Large intestine (tissue), 3 donors: Measurements from ENCODE around the gene GRIN3A. TPM values are rescaled to one million over a fixed set of nuclear protein-coding genes. Genes with fewer than 3 reads are reported as not detected.

Experiments used
- DNase-seq, 2 donors: peaks; one replicate each; pipeline versions ENCODE4 v3.0.0 to v3.0.0-alpha.2; 2013
- H3K27ac ChIP-seq: one replicate; pipeline ENCODE4 v1.5.1; 2013; ENCODE audit warnings: low read length
- H3K27me3 ChIP-seq: 2 replicates; pipeline ENCODE4 v1.6.1; 2013; ENCODE audit warnings: low read length; ENCODE audit not compliant: control insufficient read depth, insufficient read depth
- H3K36me3 ChIP-seq: 2 replicates; pipeline ENCODE4 v1.6.1; 2013; ENCODE audit warnings: low read length; ENCODE audit not compliant: control insufficient read depth, insufficient read depth
- H3K4me1 ChIP-seq: one replicate; pipeline ENCODE4 v1.6.1; 2013; ENCODE audit warnings: low read length; ENCODE audit not compliant: control insufficient read depth, insufficient read depth
- H3K4me3 ChIP-seq: one replicate; pipeline ENCODE4 v1.5.1; 2013; ENCODE audit warnings: low read length
- H3K9me3 ChIP-seq: one replicate; pipeline ENCODE4 v1.6.1; 2013; ENCODE audit warnings: mild to moderate bottlenecking, low read depth, low read length, moderate library complexity; ENCODE audit not compliant: control insufficient read depth
- WGBS: methylation state at CpG from one replicate; pipeline ENCODE4 v1.1.5; 2013; ENCODE audit warnings: low lambda C conversion rate; ENCODE audit not compliant: insufficient coverage; 5-methylcytosine and 5-hydroxymethylcytosine counted together
- polyA plus RNA-seq: library from polyadenylated mRNA; unstranded; fragments of 120-200 nt; gene quantifications from one replicate; pipeline ENCODE4 v1.2.1, GENCODE V29; 2013

The GRIN3A gene
- polyA plus RNA-seq, 1 donor = 0.30 TPM

DNA sequence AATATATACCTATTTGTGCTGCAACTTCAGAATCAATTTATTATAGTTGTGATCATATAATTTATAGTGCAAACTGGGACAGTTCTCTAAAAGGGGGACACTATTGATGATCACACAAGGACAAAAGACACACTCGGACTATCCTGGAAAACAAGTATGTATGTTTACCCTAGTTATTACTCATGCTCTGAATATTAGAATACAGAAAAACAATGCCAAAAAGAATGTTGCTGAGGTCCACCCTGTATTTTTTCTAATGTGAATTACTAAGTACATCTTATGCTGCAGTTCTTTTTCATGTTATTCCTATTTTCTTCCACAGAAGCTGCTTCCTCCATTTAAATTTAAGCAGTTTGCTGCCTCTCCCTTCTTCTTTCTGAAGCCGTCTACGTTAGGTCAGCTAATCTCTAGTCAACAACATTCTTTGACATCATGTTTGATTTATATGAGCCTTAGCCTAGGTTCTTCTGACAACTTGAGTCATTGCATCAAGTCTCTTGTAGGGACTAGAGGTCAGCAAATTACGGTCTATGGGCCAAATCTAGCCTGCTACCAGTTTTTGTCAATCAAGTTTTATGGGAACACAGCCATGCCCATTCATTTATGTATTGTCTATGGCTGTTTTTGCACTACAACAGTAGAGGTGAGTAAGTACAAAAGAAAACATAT is 103.6 kb downstream of the GRIN3A start:
- H3K36me3 ChIP-seq = no peaks in the 10 kb centered on the region
- no peaks in the 10 kb centered on the region for H3K27me3 ChIP-seq
- H3K27ac ChIP-seq = no peak overlapping the region
- H3K9me3 ChIP-seq = no peaks in the 10 kb centered on the region
- 48% methylated on average over 2 of the region's 4 CpGs for WGBS
- no peak for DNase-seq
- no peak overlapping the region for H3K4me3 ChIP-seq
- no peaks in the 10 kb centered on the region for H3K4me1 ChIP-seq

DNA sequence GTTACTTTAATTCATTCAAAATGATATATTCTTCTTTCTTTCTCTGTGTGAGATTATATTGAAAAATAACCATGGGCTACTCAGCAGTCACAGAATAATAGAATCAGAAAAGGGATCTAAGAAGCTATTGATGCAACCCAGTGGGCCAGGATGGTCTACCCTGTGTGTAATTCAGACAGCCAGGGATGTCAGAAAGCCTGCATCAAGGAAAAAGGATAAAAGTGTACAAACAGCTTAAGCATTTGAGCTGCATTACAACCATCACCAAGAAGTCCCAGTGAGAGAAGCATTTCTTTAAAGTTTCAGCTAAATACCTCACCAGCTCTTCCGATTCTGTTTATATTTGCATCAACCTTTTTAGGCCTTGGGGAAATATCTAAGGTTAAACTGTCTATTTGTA is 105.8 kb downstream of the GRIN3A start:
- no peak for DNase-seq
- Histone ChIP-seq H3K27ac (no peak overlapping the region), H3K36me3 (no peaks in the 10 kb centered on the region), H3K9me3 (no peaks in the 10 kb centered on the region), H3K4me1 (no peaks in the 10 kb centered on the region), H3K27me3 (no peaks in the 10 kb centered on the region), H3K4me3 (no peak overlapping the region)
- no CpG with 5 or more reads among the region's 1 CpG for WGBS

DNA sequence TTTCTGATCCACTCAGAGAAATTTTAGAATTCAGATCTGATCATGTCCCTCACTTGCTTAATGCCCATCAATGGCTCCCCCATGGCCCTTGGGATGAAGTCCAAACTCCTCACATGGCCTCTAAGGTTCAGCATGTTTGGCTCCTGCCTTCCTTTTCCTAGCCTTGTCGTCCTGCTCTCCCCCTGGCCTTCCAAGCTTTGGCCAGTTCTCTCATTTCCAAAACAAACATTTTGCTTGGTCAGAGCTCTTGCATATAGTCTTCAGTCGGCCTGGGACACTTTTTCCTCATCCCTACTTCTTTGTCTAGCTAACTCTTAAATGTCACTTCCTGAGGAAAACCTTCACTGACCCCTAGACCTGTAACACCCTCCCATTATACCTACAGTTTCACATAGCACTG is 106.6 kb downstream of the GRIN3A start:
- Histone ChIP-seq H3K4me1 (no peaks in the 10 kb centered on the region), H3K36me3 (no peaks in the 10 kb centered on the region), H3K9me3 (no peaks in the 10 kb centered on the region), H3K27me3 (no peaks in the 10 kb centered on the region), H3K4me3 (no peak overlapping the region), H3K27ac (no peak overlapping the region)
- WGBS = no CpG with 5 or more reads among the region's 2 CpGs
- DNase-seq = no peak

DNA sequence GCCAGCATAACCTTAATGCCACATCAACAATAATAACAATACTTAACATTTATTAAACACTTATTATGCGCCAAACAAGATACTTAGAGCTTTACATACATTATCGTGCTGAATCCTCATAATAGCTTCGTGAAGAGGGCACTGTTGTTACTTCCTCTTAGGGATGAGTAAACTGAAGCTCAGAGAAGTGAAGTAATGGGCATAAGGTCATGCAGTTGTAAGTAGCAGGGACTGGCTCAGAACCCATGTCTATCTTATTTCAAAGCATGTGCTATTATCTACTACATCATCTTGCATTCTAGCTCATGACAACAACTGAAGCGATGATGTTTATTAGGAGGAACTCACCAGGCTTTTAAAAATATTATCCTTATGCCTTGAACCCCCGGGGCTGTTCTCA is 108.8 kb downstream of the GRIN3A start:
- Histone ChIP-seq H3K4me1 (no peaks in the 10 kb centered on the region), H3K27me3 (no peaks in the 10 kb centered on the region), H3K36me3 (no peaks in the 10 kb centered on the region), H3K9me3 (no peaks in the 10 kb centered on the region), H3K4me3 (no peak overlapping the region), H3K27ac (no peak overlapping the region)
- no peak for DNase-seq
- WGBS = 90% methylated on average over 2 of the region's 5 CpGs

DNA sequence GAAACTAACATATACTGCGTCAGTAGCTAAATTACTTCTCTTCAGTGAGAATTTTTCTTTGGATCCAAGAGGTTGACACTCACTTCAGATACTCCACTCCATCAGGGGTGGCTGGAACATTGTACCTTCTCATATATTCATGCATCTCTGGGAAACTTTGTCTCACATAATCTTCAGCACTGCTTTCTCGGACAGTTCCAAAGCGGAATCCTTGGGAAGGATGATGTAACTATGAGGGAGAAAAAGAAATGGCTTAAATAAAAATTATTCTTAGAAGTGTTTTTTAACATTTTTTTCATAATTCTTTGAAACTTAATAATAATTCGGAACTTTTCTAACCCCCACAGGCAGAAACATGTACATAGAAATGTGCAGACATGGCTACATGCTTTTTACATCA is 110.3 kb downstream of the GRIN3A start:
- H3K4me3 ChIP-seq = no peak overlapping the region
- no peaks in the 10 kb centered on the region for H3K36me3 ChIP-seq
- H3K9me3 ChIP-seq = no peaks in the 10 kb centered on the region
- no peaks in the 10 kb centered on the region for H3K4me1 ChIP-seq
- no peak overlapping the region for H3K27ac ChIP-seq
- WGBS = 58% methylated on average over 3 of the region's 4 CpGs
- DNase-seq = no peak
- H3K27me3 ChIP-seq = no peaks in the 10 kb centered on the region

DNA sequence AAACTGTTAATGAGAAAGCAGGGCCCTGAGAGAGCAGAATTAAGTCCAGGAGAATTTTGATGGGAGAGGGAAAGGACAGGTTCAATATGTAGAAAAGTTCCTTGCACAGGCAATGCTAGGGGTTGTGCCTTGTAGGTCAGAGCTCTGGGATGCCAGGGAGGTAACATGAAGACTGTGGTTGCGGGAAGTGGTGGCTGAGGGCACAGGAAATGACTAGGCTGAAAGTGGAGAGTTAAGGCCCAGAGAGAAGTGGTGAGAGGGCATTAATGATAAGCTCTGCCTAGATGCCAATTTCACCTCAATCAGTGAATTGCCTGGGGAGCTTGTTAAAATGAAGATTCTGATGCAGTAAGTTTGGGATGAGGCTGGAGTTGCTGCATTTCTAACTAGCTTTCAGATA is 112.2 kb downstream of the GRIN3A start:
- no peak overlapping the region for H3K4me3 ChIP-seq
- H3K36me3 ChIP-seq = no peaks in the 10 kb centered on the region
- no peak overlapping the region for H3K27ac ChIP-seq
- no peaks in the 10 kb centered on the region for H3K4me1 ChIP-seq
- no peaks in the 10 kb centered on the region for H3K9me3 ChIP-seq
- WGBS = no CpG with 5 or more reads among the region's 1 CpG
- no peaks in the 10 kb centered on the region for H3K27me3 ChIP-seq
- no peak for DNase-seq

DNA sequence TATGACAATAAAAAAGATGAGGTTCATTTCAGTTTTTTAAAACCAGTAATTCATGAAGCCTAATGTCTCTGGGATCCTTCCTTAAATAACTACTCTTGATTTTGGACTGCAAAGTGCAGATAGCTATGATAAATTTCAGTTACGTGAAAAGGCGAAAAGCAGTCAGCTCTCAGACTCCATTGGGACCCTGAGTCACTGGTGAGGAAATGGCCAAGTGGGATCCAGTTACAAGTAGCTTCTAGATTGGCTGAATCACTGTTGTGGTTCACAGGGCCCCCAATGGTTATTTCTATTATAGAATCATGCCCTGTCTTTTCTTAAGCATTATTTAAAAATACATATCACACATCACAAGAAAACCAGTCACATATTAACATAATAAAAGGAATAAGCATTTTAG is 112.6 kb downstream of the GRIN3A start:
- Histone ChIP-seq H3K27ac (no peak overlapping the region), H3K36me3 (no peaks in the 10 kb centered on the region), H3K4me3 (no peak overlapping the region), H3K27me3 (no peaks in the 10 kb centered on the region), H3K4me1 (no peaks in the 10 kb centered on the region), H3K9me3 (no peaks in the 10 kb centered on the region)
- 100% methylated on average over 1 of the region's 2 CpGs for WGBS
- DNase-seq = no peak

DNA sequence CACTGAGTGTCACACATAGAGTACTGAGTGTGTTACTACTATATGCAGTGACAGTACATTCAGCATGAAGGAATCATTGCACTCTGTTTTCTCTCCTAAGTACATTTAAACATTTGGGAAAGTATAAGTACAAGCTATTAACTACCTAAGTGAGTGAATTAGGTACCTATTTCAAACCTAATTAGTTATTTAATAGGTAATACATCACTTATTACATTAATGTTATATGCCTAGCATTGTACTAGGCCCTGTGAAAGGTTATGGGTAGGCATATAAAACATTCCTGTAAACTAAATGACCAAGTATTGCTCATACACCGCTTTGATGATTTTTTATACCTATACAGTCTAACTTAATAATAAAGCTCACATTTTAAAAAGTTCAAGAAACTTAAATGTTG is 118.0 kb downstream of the GRIN3A start:
- Histone ChIP-seq H3K4me3 (no peak overlapping the region), H3K36me3 (no peaks in the 10 kb centered on the region), H3K27me3 (no peaks in the 10 kb centered on the region), H3K9me3 (peaks cover 2% of the 10 kb centered on the region), H3K4me1 (no peaks in the 10 kb centered on the region), H3K27ac (no peak overlapping the region)
- no peak for DNase-seq
- WGBS = 88% methylated on average over 1 of the region's 1 CpG

DNA sequence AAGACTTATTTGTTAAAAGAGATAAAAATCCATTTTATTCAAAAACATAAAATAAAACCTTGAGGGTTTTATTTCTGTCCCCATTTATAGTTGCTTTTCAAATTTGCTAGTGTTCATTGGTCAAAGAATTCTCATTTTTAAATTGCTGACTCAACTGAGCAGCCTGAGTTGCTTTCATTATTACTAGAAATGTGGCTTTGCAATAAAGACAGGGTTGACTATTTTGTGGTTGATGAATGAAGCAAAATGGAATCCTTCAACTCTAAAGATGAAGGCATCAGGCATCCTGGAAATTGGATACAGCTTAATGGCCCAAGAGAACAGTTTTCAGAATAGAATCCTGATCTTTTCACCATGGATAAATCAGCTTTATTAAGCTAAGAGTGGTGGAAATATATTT is 119.7 kb downstream of the GRIN3A start:
- Histone ChIP-seq H3K9me3 (peaks cover 2% of the 10 kb centered on the region), H3K4me3 (no peak overlapping the region), H3K27me3 (no peaks in the 10 kb centered on the region), H3K36me3 (no peaks in the 10 kb centered on the region), H3K4me1 (no peaks in the 10 kb centered on the region), H3K27ac (no peak overlapping the region)
- DNase-seq = no peak

DNA sequence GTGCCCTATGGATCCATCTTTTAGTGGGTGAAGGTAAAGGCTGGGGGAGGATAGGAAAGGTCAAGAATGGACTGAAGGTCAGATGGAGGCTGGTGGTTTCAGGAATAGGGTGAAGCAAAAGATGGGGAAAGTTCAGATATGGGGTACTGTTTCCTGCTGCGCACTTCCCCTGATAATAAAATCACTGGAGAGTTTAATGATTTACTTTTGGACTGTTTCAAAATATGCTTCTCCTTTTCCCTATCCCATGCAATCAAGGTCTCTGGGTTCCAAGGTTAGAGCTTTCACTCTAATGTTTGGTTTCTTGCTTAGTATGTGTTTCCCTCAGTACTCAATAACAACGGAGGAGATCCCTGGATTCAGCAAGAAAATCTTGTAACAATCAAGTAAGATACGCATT is 132.9 kb downstream of the GRIN3A start:
- H3K27ac ChIP-seq = no peak overlapping the region
- H3K36me3 ChIP-seq = no peaks in the 10 kb centered on the region
- 44% methylated on average over 2 of the region's 3 CpGs for WGBS
- peak in 1 of 2 donors; percentile 60 for DNase-seq
- peaks cover 15% of the 10 kb centered on the region for H3K4me1 ChIP-seq
- H3K4me3 ChIP-seq = no peak overlapping the region
- peaks cover 3% of the 10 kb centered on the region for H3K27me3 ChIP-seq
- H3K9me3 ChIP-seq = no peaks in the 10 kb centered on the region

DNA sequence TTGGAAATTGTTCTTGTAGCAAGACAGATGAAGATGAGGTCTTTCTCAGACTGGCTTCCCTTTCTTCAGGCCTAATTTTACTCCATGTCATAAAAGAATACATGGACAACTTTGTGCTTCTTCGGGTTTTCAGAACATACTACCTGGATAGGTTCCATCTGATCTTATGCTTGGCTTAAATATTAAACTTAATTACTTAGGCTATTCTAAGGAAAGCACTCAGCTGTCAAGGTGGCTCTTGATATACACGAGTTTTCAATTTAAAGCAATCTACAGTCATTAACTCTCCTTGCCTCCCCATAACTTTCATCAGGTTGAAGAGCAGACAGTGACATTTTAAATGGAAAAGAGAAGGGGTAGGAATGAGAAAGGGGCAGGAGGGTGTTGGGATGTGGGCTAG is 134.2 kb downstream of the GRIN3A start:
- no peak overlapping the region for H3K27ac ChIP-seq
- peak in 1 of 2 donors; percentile 57 for DNase-seq

More for the DNA sequence above, 134.2 kb downstream of the GRIN3A start:
- WGBS = no CpG with 5 or more reads among the region's 2 CpGs
- Histone ChIP-seq H3K9me3 (no peaks in the 10 kb centered on the region), H3K36me3 (no peaks in the 10 kb centered on the region), H3K4me1 (peaks cover 15% of the 10 kb centered on the region), H3K4me3 (no peak overlapping the region), H3K27me3 (peaks cover 4% of the 10 kb centered on the region)
